Neutrophil (primary cell): ENCODE results near the gene FGF19.

Experiments used
- H3K27ac ChIP-seq: fragments of 200-600 bp; sonication (generic); 2 replicates; pipeline ENCODE4 v1.5.1; 2016; ENCODE audit warnings: mild to moderate bottlenecking, moderate library complexity
- H3K27me3 ChIP-seq: fragments of 200-600 bp; sonication (generic); 2 replicates; pipeline ENCODE4 v1.6.0; 2016; ENCODE audit warnings: mild to moderate bottlenecking
- H3K36me3 ChIP-seq: fragments of 200-600 bp; sonication (generic); 2 replicates; pipeline ENCODE4 v1.5.1; 2017
- H3K4me1 ChIP-seq, 2 experiments: fragments of 200-600 bp in 1 of 2; sonication (generic) in 1 of 2; 1 replicate in 1 of 2; 2 replicates in 1 of 2; pipeline versions ENCODE4 v1.5.1 to v1.6.1; 2013 to 2016; ENCODE audit warnings: low read depth in 1 of 2, low read length in 1 of 2, mild to moderate bottlenecking in 1 of 2, moderate library complexity in 1 of 2; ENCODE audit not compliant: control insufficient read depth in 1 of 2, insufficient read depth in 1 of 2
- H3K4me3 ChIP-seq, 2 experiments: fragments of 200-600 bp in 1 of 2; sonication (generic) in 1 of 2; 1 replicate in 1 of 2; 2 replicates in 1 of 2; pipeline ENCODE4 v1.5.1; 2013 to 2016; ENCODE audit warnings: low read depth in 1 of 2, low read length in 1 of 2, mild to moderate bottlenecking in 1 of 2, moderate library complexity in 1 of 2
- H3K9me3 ChIP-seq: fragments of 200-600 bp; sonication (generic); 2 replicates; pipeline ENCODE4 v1.5.1; 2016
- CTCF ChIP-seq: fragments of 200-600 bp; sonication (generic); IDR thresholded peaks from 2 replicates; pipeline ENCODE4 v1.5.1; 2016; ENCODE audit warnings: antibody characterized with exemption

The FGF19 gene

GRCh38 chr11:69703768-69704507 is at the start of gene FGF19:
TSS of gene FGF19 (minus strand) at chr11:69704022. CDS start at chr11:69703876, 146 bp downstream.
- Histone ChIP-seq H3K9me3 (no peaks in the 10 kb centered on the region), H3K4me3 (no peak within 1 kb of the TSS), H3K27ac (no peak within 1 kb of the TSS), H3K36me3 (no peaks in the 10 kb centered on the region), H3K4me1 (no peaks in the 10 kb centered on the region), H3K27me3 (peaks cover 100% of the 10 kb centered on the region)
- no peak for TF ChIP-seq CTCF

GRCh38 chr11:69752890-69753289 is 49.1 kb upstream of the FGF19 start:
- no peak overlapping the region for H3K27ac ChIP-seq
- no peaks in the 10 kb centered on the region for H3K9me3 ChIP-seq
- TF ChIP-seq CTCF = no peak
- H3K4me1 ChIP-seq = no peaks in the 10 kb centered on the region
- H3K4me3 ChIP-seq = no peak overlapping the region
- H3K27me3 ChIP-seq = peaks cover 7% of the 10 kb centered on the region
- H3K36me3 ChIP-seq = no peaks in the 10 kb centered on the region

- H3K27me3 ChIP-seq = peaks cover 12% of the 10 kb centered on the region
- H3K9me3 ChIP-seq = no peaks in the 10 kb centered on the region
- no peaks in the 10 kb centered on the region for H3K36me3 ChIP-seq
- no peak overlapping the region for H3K4me3 ChIP-seq
- no peak overlapping the region for H3K27ac ChIP-seq
- TF ChIP-seq CTCF = no peak
- no peaks in the 10 kb centered on the region for H3K4me1 ChIP-seq
Observed at GRCh38 chr11:69750875-69751597, 47.2 kb upstream of the FGF19 start.

GRCh38 chr11:69750108-69750850 is 46.5 kb upstream of the FGF19 start:
- Histone ChIP-seq H3K9me3 (no peaks in the 10 kb centered on the region), H3K4me3 (no peak overlapping the region), H3K36me3 (no peaks in the 10 kb centered on the region), H3K27me3 (peaks cover 12% of the 10 kb centered on the region), H3K4me1 (no peaks in the 10 kb centered on the region), H3K27ac (no peak overlapping the region)
- no peak for TF ChIP-seq CTCF

GRCh38 chr11:69748637-69749036 is 44.8 kb upstream of the FGF19 start:
- H3K36me3 ChIP-seq = no peaks in the 10 kb centered on the region
- H3K27ac ChIP-seq = no peak overlapping the region
- TF ChIP-seq CTCF = no peak
- H3K4me1 ChIP-seq = no peaks in the 10 kb centered on the region
- H3K9me3 ChIP-seq = no peaks in the 10 kb centered on the region
- H3K27me3 ChIP-seq = peaks cover 11% of the 10 kb centered on the region
- no peak overlapping the region for H3K4me3 ChIP-seq
